NCI-H226 (cell line): ENCODE data around the gene CCHCR1.
A peak's percentile ranks its signal among the peaks of the same experiment; 100 is the strongest.

Experiments
- DNase-seq: peaks from one replicate; pipeline ENCODE4 v3.0.0-alpha.2; 2015

The CCHCR1 gene

DNA sequence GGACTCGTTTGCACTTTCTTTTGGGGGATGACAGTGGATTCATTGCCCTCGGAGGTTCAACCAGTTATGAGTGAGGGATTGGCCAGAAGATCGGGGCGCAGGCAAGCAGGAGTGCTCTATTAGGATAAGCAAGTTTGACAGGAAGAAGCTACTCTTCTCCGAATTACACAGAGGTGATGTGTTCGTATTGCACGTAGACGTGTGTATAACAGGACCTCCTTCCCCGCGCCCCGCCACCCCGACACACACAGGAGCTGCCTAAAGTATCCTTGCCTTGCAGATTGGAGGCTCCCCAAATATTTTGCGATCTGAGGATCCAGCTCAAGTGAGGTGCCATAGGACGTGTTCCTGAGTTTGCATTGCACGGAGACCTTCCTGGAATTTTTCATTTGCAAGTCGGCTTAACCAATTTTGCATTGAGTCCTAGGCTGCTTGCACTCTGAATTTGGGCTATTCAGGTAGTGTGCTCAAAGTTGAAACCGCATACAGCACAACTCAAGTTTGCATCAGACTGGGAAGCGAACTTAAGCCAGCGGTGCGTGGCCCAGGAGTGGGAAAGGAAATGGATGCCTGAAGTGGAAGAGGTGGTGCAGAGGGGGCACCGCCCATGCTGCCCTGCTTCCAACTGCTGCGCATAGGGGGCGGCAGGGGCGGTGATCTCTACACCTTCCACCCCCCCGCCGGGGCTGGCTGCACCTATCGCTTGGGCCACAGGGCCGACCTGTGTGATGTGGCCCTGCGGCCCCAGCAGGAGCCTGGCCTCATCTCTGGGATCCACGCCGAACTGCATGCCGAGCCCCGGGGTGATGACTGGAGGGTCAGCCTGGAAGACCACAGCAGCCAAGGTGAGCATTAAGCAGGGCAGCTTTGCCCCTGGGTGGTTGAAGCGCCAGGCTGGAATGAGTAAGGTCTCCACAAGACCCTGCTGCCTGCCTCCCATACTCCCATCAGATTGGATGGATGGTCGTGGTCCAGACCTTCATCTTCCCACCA lies 1.6 kb upstream of the CCHCR1 start:
- DNase-seq, result no peak

- peak; percentile 98 for DNase-seq
These were observed 699 bp upstream of the CCHCR1 start, which contains the start of gene TCF19 for GRCh38 chr6:31158140-31158862. Gene TCF19, plus strand, starts transcription at chr6:31158589. Its CDS starts 881 bp downstream, at chr6:31159470.

GRCh38 chr6:31156641-31157040 lies 961 bp downstream of the CCHCR1 start:
- DNase-seq, result no peak

DNA sequence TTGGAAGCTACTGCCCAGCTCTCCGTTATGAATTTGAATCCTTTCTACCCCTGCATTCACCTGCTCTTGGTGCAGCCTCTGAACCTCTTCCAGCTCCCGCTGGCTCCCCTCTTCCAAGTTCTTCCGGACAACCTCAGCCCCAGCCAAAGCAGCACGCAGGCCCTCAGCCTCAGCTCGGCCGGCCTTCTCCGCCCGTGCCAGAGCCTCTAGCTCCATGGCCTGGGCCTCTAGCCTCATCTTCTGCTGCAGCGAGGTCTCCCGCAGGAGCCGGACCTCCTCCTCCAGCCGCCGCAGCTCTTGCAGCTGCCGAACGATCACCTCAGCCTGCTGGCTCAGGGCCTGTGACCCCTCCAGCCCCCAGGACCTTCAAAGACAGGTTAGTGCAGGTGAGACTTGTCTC lies 3.2 kb downstream of the CCHCR1 start:
- DNase-seq, result no peak

DNA sequence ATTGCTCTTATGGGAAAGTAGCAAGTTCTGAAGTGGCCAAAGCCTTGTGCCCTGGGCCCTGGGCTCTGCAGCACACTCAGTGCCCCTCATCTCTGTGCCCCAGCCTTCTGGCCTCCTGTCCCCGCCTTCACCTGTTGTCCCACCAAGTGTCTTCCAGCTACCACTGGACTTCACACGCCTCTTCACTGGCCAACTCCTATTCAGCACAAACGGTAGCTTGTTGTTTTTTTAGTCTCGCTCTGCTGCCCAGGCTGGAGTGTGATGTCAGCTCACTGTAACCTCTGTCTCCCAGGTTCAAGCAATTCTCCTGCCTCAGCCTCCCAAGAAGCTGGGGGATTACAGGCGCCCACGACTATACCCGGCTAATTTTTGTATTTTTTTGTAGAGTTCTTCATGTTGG lies 4.8 kb downstream of the CCHCR1 start:
- no peak for DNase-seq

GRCh38 chr6:31149827-31150447 lies 7.7 kb downstream of the CCHCR1 start:
- no peak for DNase-seq

- no peak for DNase-seq
These were observed 12.2 kb downstream of the CCHCR1 start for GRCh38 chr6:31145386-31145785.

GRCh38 chr6:31144970-31145340 lies 12.6 kb downstream of the CCHCR1 start:
- DNase-seq, result no peak

DNA sequence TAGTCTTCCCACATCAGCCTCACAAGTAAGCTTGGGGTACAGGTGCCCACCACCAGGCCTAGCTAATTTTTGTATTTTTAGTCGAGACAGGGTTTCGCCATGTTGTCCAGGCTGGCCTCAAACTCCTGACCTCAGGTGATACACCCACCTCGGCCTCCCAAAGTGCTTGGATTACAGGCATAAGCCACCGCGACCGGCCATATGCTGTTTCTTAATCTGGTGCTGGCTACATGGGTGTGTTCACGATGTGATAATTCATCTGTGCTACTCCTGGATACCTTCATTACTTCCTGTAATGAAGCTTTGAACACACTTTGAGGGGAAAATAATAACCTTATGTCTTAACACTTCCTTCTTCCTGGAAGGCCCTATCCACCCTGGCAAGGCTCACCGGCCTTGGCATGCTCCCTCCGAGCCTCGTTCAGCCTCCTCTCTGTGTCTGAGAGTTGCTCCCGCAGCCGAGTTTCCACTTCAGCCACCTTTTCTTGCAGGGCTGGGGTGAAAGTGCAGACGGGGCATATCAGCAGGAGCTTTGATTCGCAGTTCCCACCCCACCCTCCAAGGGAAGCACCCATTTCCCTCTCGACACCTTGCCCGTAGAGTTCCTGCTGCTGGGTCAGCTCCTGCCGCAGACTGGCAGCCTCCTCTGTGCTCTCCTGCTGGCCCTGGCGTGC lies 13.2 kb downstream of the CCHCR1 start:
- no peak for DNase-seq

DNA sequence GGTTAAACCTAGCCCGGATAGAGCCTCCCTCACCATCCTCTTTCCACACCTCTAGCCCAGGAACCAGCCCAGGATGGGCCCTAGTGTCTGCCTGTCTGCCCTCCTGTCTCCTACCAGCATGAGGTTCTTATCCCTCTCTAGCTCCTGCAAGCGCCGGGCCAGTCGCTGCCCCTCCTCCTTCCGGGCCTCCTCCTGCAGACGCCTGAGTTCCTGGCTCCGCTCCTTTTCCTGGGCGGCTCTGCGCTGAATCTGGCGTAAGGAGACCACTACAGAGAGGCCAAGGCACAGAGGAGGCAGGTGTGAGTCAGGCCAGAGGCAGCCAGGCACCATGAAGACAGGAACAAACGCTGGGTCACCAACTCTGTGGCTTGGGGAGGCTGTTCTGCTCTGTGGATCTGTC lies 14.5 kb downstream of the CCHCR1 start:
- peak; percentile 24 for DNase-seq

- DNase-seq, result no peak
These were observed 15.2 kb downstream of the CCHCR1 start for GRCh38 chr6:31142361-31142761.

- no peak for DNase-seq
These were observed 17.0 kb downstream of the CCHCR1 start for GRCh38 chr6:31140643-31141042.

GRCh38 chr6:31139599-31139998 lies 18.0 kb downstream of the CCHCR1 start:
- DNase-seq, result peak; percentile 73

DNA sequence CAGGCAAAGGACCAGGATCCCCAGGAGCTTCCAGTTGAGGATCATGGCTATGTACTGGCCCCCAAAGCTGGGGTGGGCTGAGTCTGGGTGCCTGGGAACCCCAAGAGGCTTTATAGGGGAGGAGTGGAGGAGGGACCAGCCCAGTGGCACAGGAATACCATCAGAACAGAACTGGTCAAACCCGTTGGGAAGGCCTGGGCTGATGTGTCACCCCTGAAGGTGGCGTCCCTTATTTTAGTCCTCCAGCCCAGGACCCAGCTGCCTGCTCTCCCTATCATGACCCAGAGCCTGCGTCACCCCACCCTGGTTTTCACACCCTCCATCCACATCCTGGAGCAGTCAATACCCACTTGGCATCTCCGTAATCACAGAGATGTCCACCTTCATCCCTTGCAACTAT lies 18.6 kb downstream of the CCHCR1 start, which contains the start of gene PSORS1C2:
Gene PSORS1C2, minus strand, starts transcription at position 85 of the 400 bp plus-strand sequence. Its CDS starts 40 bp downstream, at position 45.
- DNase-seq, result no peak

- DNase-seq, result no peak
These were observed 21.9 kb downstream of the CCHCR1 start for GRCh38 chr6:31135710-31136109.

- no peak for DNase-seq
These were observed 24.8 kb downstream of the CCHCR1 start for GRCh38 chr6:31132806-31133205.

- no peak for DNase-seq
These were observed 26.0 kb downstream of the CCHCR1 start for GRCh38 chr6:31131595-31131994.

GRCh38 chr6:31130751-31131150 lies 26.9 kb downstream of the CCHCR1 start:
- no peak for DNase-seq

- DNase-seq, result no peak
These were observed 28.5 kb downstream of the CCHCR1 start for GRCh38 chr6:31129130-31129529.

DNA sequence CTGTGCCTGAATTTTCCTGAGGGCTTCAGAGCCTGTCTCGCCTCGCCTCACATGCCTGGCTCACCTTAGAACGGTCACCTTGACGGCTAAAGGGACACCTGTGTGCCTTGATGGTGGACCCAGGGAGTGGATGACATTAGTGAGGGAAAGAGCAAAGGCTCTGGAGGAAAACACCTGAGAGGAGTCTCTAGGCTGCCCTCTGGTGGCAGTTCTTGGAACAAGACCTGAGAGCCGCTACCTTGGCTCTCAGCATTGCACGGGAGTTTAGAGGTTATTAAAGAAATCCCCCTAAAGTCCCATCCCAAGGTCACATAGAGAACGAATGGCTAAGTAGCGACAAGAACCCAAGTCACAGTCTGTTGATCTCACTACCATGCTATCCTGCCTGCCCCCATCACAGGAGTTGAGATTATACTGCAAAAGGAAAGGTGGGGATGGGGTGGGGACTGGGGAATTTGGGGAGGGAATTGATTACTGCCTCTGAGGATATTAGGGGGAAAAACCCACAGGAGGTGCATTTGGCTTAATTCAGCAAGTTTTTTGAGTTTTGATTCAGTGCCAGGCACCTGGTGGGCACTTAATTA lies 29.4 kb downstream of the CCHCR1 start:
- peak; percentile 44 for DNase-seq

DNA sequence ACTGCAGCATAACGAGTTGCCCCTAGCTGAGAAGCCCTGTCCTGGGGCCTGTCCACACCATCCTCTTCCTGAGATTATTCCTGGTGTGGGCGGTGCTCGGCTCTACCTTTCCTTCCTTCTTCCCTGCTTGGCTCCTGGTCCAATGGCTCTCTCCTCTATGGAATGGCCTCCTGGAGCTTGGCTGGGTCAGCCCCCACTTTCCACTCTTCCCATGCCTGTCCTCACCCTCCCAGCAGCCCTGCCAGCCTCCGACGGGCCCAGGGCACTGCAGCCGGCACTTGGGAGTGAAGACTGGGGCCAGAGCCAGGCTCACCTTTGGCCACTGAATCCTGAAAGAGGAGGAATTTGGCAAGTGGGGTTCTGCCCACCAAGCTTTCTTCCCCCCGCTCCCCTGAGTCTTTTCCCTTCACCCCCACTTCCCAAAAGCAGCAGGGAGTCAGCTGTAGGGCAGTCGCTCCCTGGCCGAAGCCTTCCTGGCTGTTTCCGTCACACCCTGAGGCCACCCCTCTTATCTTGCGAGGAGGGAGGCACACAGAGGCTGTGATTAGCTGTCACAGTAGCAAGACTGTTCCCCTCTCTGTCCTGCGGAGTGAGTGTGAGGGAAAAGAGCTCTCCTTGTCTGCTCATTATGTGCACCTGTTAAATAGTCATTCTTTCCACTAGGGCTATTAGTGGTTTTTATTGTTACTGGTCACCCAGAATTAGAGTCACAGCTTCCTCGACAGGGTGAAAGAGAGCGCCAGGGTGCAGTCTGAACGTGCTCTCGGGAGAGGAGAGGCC lies 31.0 kb downstream of the CCHCR1 start:
- peak; percentile 15 for DNase-seq
